ENCODE results near the gene SLC52A1.

Gene SLC52A1

GRCh38 chr17:4986403-4986802 lies 48.8 kb downstream of the SLC52A1 start:
- peaks cover 25% of the 10 kb centered on the region for H3K4me1 ChIP-seq (ENCODE audit: insufficient read depth, low read length, severe bottlenecking)
- no peaks in the 10 kb centered on the region for H4K20me1 ChIP-seq (ENCODE audit: insufficient read depth, low read length)
- no peaks in the 10 kb centered on the region for H3K9me2 ChIP-seq (ENCODE audit: low read depth, low read length)
- no peaks in the 10 kb centered on the region for H3K79me2 ChIP-seq (ENCODE audit: insufficient read depth, low read length)
- no peak overlapping the region for H2AFZ ChIP-seq (ENCODE audit: low read length)
- peak overlapping the region; percentile 77 for H3K9ac ChIP-seq (ENCODE audit: low read length)
- TF ChIP-seq EZH2 (IDR thresholded peaks at IDR 0.05; ENCODE audit: borderline replicate concordance, low read length), result no peak
- TF ChIP-seq, protein P1, sequence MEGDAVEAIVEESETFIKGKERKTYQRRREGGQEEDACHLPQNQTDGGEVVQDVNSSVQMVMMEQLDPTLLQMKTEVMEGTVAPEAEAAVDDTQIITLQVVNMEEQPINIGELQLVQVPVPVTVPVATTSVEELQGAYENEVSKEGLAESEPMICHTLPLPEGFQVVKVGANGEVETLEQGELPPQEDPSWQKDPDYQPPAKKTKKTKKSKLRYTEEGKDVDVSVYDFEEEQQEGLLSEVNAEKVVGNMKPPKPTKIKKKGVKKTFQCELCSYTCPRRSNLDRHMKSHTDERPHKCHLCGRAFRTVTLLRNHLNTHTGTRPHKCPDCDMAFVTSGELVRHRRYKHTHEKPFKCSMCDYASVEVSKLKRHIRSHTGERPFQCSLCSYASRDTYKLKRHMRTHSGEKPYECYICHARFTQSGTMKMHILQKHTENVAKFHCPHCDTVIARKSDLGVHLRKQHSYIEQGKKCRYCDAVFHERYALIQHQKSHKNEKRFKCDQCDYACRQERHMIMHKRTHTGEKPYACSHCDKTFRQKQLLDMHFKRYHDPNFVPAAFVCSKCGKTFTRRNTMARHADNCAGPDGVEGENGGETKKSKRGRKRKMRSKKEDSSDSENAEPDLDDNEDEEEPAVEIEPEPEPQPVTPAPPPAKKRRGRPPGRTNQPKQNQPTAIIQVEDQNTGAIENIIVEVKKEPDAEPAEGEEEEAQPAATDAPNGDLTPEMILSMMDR (IDR thresholded peaks at IDR 0.05; ENCODE audit: low read length), result no peak
- peaks cover 21% of the 10 kb centered on the region for H3K36me3 ChIP-seq (ENCODE audit: insufficient read depth, low read length)
- H3K4me3 ChIP-seq (ENCODE audit: low read depth, low read length, poor library complexity, severe bottlenecking), result peak overlapping the region; percentile 72
- H3K9me3 ChIP-seq (ENCODE audit: low read length), result no peaks in the 10 kb centered on the region
- peak overlapping the region; percentile 22 for H3K27ac ChIP-seq (ENCODE audit: low read depth, low read length, poor library complexity, severe bottlenecking)
- H3K27me3 ChIP-seq (ENCODE audit: insufficient read depth, low read length), result no peaks in the 10 kb centered on the region
- peak overlapping the region; percentile 83 for H3K4me2 ChIP-seq (ENCODE audit: low read length)
- H3F3A ChIP-seq (ENCODE audit: insufficient read depth, low read length), result 0 out of 2 replicates have a peak, but pooled peaks cover 2% of the 10 kb centered on the region
